GM10248 (cell line): ENCODE data around the gene C2orf78.
"Not testable (repeated sequence)": the region's sequence is repeated elsewhere in the genome, so short reads cannot be mapped to it uniquely, and the experiment has no call there.

Source experiments
- CTCF ChIA-PET: fragments of 300-600 bp; sonication (Branson Sonifier 250); formaldehyde crosslinking; extraction: SDS; loops from one replicate; lab custom pipeline; 2021; ENCODE audit warnings: antibody characterized with exemption; lab: Yijun Ruan, JAX
- POLR2A ChIA-PET: fragments of 350-650 bp; sonication (Branson Sonifier 250); formaldehyde crosslinking; extraction: SDS; loops from one replicate; lab custom pipeline; 2020; ENCODE audit warnings: antibody characterized with exemption; lab: Yijun Ruan, JAX
- DNase-seq: peaks from one replicate; pipeline ENCODE4 v3.0.0; 2012; ENCODE audit errors: extremely low spot score
- CTCF ChIP-seq: IDR thresholded peaks from 2 replicates; pipeline ENCODE4 v1.5.1; 2012; ENCODE audit warnings: mild to moderate bottlenecking, low read depth; ENCODE audit errors: extremely low read depth, missing control alignments, control extremely low read depth

Gene C2orf78

GRCh38 chr2:73746877-73747208 lies 37.1 kb upstream of the C2orf78 start:
- no peak for DNase-seq
- TF ChIP-seq CTCF = no peak
- ChIA-PET POLR2A (no interaction called here), CTCF (interaction anchor here (1.4 kb wide), 1 partner anchor 14 kb away, joined by 4 read pairs; no protein-coding TSS in a partner anchor)

- ChIA-PET CTCF (interaction anchor here (1.0 kb wide), 1 partner anchor 11 kb away, joined by 3 read pairs; no protein-coding TSS in a partner anchor), POLR2A (no interaction called here)
- no peak for DNase-seq
- no peak for TF ChIP-seq CTCF
Measured at GRCh38 chr2:73749314-73749713, 34.7 kb upstream of the C2orf78 start.

GRCh38 chr2:73754332-73754731 lies 29.7 kb upstream of the C2orf78 start:
- CTCF ChIA-PET = interaction anchor here (1.4 kb wide), 1 partner anchor 68 kb away, joined by 3 read pairs; no protein-coding TSS in a partner anchor
- not testable (repeated sequence) for DNase-seq
- POLR2A ChIA-PET = interaction anchor here (0.6 kb wide), 1 partner anchor 74 kb away, joined by 3 read pairs; the partner anchor contains the start of gene STAMBP

GRCh38 chr2:73759285-73759764 lies 24.7 kb upstream of the C2orf78 start:
- no peak for DNase-seq
- ChIA-PET POLR2A (interaction anchor here (0.6 kb wide), 1 partner anchor 10 kb away, joined by 4 read pairs; no protein-coding TSS in a partner anchor), CTCF (interaction anchor here (1.1 to 2.0 kb wide), 2 partner anchors 22 to 576 kb away, joined by 3 to 4 read pairs; partner anchors contain the start of gene TPRKB)
- TF ChIP-seq CTCF = no peak

- no peak for TF ChIP-seq CTCF
- no peak for DNase-seq
- POLR2A ChIA-PET = no interaction called here
- CTCF ChIA-PET = interaction anchor here (1.1 to 2.0 kb wide), 4 partner anchors 8 to 22 kb away, joined by 3 to 4 read pairs (median 4); partner anchors contain the start of gene TPRKB
Measured at GRCh38 chr2:73759904-73760303, 24.1 kb upstream of the C2orf78 start.

GRCh38 chr2:73762571-73762970 lies 21.4 kb upstream of the C2orf78 start:
- CTCF ChIA-PET = interaction anchor here (1.0 to 2.0 kb wide), 3 partner anchors 10 to 22 kb away, joined by 3 to 6 read pairs (median 4); no protein-coding TSS in a partner anchor
- DNase-seq = no peak
- POLR2A ChIA-PET = no interaction called here
- TF ChIP-seq CTCF = no peak

- ChIA-PET POLR2A (no interaction called here), CTCF (interaction anchor here (0.7 to 1.2 kb wide), 3 partner anchors 16 to 59 kb away, joined by 3 to 5 read pairs (median 3); no protein-coding TSS in a partner anchor)
- TF ChIP-seq CTCF = no peak
- no peak for DNase-seq
Measured at GRCh38 chr2:73764945-73765344, 19.0 kb upstream of the C2orf78 start.
